Naive thymus-derived CD4-positive, alpha-beta T cell (primary cell): ENCODE measurements around the gene CSH2. TPM values are rescaled to one million over a fixed set of nuclear protein-coding genes. Genes with fewer than 3 reads are reported as not detected.
"Not testable (repeated sequence)": the region's sequence is repeated elsewhere in the genome, so short reads cannot be mapped to it uniquely, and the experiment has no call there.

Experiments
- ATAC-seq: fragments of 150-1000 bp; cut with Tn5 transposase; 2 replicates; pipeline ENCODE4 v1.10.0; 2021; ENCODE audit warnings: mild to moderate bottlenecking, moderate library complexity
- CTCF ChIA-PET: fragments of 350-600 bp; sonication (Branson Sonifier 250); formaldehyde crosslinking; loops from one replicate; lab custom pipeline; 2021; ENCODE audit warnings: antibody characterized with exemption; lab: Charles Lee
- POLR2A ChIA-PET: fragments of 350-600 bp; sonication (Branson Sonifier 250); formaldehyde crosslinking; loops from one replicate; lab custom pipeline; 2021; ENCODE audit warnings: antibody characterized with exemption, inconsistent platforms; lab: Charles Lee
- DNase-seq, 9 donors: peaks; one replicate each; pipeline versions ENCODE4 v3.0.0 to v3.0.0-alpha.2; 2020 to 2022; ENCODE audit warnings: mixed read lengths in 1 of 9
- H3K27ac ChIP-seq: one replicate; pipeline ENCODE4 v1.7.0; 2013; ENCODE audit warnings: mild to moderate bottlenecking, low read depth, low read length, moderate library complexity
- H3K27me3 ChIP-seq, 2 donors: one replicate each; pipeline ENCODE4 v1.7.0; 2013; ENCODE audit warnings: low read length in 2 of 2, mild to moderate bottlenecking in 2 of 2, moderate library complexity in 2 of 2; ENCODE audit not compliant: control insufficient read depth in 2 of 2, insufficient read depth in 2 of 2
- H3K36me3 ChIP-seq, 3 experiments: 1 replicate in 2 of 3; 2 replicates in 1 of 3; pipeline ENCODE4 v1.7.0; 2013; ENCODE audit warnings: low read length in 3 of 3, mild to moderate bottlenecking in 3 of 3, moderate library complexity in 1 of 3; ENCODE audit not compliant: insufficient read depth in 3 of 3, control insufficient read depth in 2 of 3
- H3K4me1 ChIP-seq, 2 donors: one replicate each; pipeline ENCODE4 v1.7.0; 2013; ENCODE audit warnings: low read length in 2 of 2, mild to moderate bottlenecking in 2 of 2, moderate library complexity in 1 of 2; ENCODE audit not compliant: control insufficient read depth in 2 of 2, insufficient read depth in 2 of 2
- H3K4me3 ChIP-seq: 2 replicates; pipeline ENCODE4 v1.7.0; 2013; ENCODE audit warnings: mild to moderate bottlenecking, low read length
- H3K9me3 ChIP-seq, 3 experiments: 1 replicate in 2 of 3; 2 replicates in 1 of 3; pipeline ENCODE4 v1.7.0; 2013; ENCODE audit warnings: low read length in 3 of 3; ENCODE audit not compliant: control insufficient read depth in 2 of 3
- H3K27ac Mint-ChIP-seq, 9 donors: one replicate each; pipeline ENCODE4 v1.8.0; 2020 to 2022; ENCODE audit warnings: mixed read lengths in 9 of 9, mild to moderate bottlenecking in 8 of 9, moderate library complexity in 5 of 9, inconsistent platforms in 2 of 9
- H3K27me3 Mint-ChIP-seq, 5 donors: one replicate each; pipeline ENCODE4 v1.8.0; 2021 to 2022; ENCODE audit warnings: mixed read lengths in 5 of 5, mild to moderate bottlenecking in 1 of 5
- H3K36me3 Mint-ChIP-seq, 5 donors: one replicate each; pipeline ENCODE4 v1.8.0; 2020 to 2022; ENCODE audit warnings: mixed read lengths in 5 of 5, mild to moderate bottlenecking in 3 of 5, inconsistent platforms in 1 of 5
- H3K4me1 Mint-ChIP-seq, 7 donors: one replicate each; pipeline ENCODE4 v1.8.0; 2020 to 2022; ENCODE audit warnings: mixed read lengths in 7 of 7, mild to moderate bottlenecking in 3 of 7, inconsistent platforms in 1 of 7
- H3K4me3 Mint-ChIP-seq, 10 donors: one replicate each; pipeline ENCODE4 v1.8.0; 2020 to 2022; ENCODE audit warnings: mild to moderate bottlenecking in 10 of 10, mixed read lengths in 10 of 10, moderate library complexity in 6 of 10, inconsistent platforms in 2 of 10
- H3K9me3 Mint-ChIP-seq, 11 donors: one replicate each; pipeline ENCODE4 v1.8.0; 2020 to 2022; ENCODE audit warnings: mixed read lengths in 11 of 11, mild to moderate bottlenecking in 4 of 11, inconsistent platforms in 1 of 11, moderate library complexity in 1 of 11
- intact Hi-C, 2 donors: fragments of 100-400 bp; cut with micrococcal nuclease; formaldehyde crosslinking; loops; one replicate each; pipeline ENCODE4 v1.15.1; 2023
- polyA plus RNA-seq, 2 donors: library from polyadenylated mRNA; unstranded; fragments of 300-500 nt; fragmentation: Illumina TruSeq; gene quantifications; one replicate each; pipeline ENCODE4 v1.2.3, GENCODE V29; 2021
- total RNA-seq, 6 experiments: library from RNA in 5 of 6; stranded (reverse) in 5 of 6; gene quantifications; 1 replicate in 5 of 6; 2 replicates in 1 of 6; pipeline ENCODE4 v1.2.3 and lab custom pipeline; 2021 to 2026

CSH2 gene
- 1 to 10 TPM in 2 of 5 experiments, not detected in 3; 4.2 to 5.3 TPM for total RNA-seq
- not detected for polyA plus RNA-seq
- not detected for total RNA-seq (lab: John Stamatoyannopoulos, UW)

- H3K4me3 Mint-ChIP-seq, intact Hi-C loops, H3K4me1 Mint-ChIP-seq, H3K36me3 Mint-ChIP-seq, H3K9me3 ChIP-seq, H3K9me3 Mint-ChIP-seq, H3K27ac ChIP-seq, H3K4me3 ChIP-seq, H3K36me3 ChIP-seq, DNase-seq, ATAC-seq, H3K4me1 ChIP-seq, CTCF ChIA-PET, H3K27ac Mint-ChIP-seq, POLR2A ChIA-PET, H3K27me3 ChIP-seq: not testable (repeated sequence)
- peaks cover 0 to 14% (median 0%) of the 10 kb centered on the region in 5 donors for H3K27me3 Mint-ChIP-seq
These were observed at the start of gene CSH2 for GRCh38 chr17:63873577-63873976. TSS of gene CSH2 (minus strand) at chr17:63873677. CDS start at chr17:63873614, 63 bp downstream.

- CTCF ChIA-PET: interaction anchor here (0.7 to 1.6 kb wide), 5 partner anchors 10 to 208 kb away, joined by 3 to 4 read pairs (median 3); partner anchors contain the start of genes CD79B and ICAM2
- H3K4me1 Mint-ChIP-seq, H3K9me3 ChIP-seq, H3K4me1 ChIP-seq, H3K27ac ChIP-seq, H3K36me3 ChIP-seq, H3K27me3 Mint-ChIP-seq, H3K4me3 Mint-ChIP-seq, H3K36me3 Mint-ChIP-seq, H3K4me3 ChIP-seq, H3K9me3 Mint-ChIP-seq, POLR2A ChIA-PET, H3K27me3 ChIP-seq, DNase-seq, intact Hi-C loops: not testable (repeated sequence)
- peak; percentile 14 for ATAC-seq
- H3K27ac Mint-ChIP-seq: peak overlapping the region in 1 of 9 donors; percentile 58
These were observed 48.9 kb upstream of the CSH2 start for GRCh38 chr17:63922402-63922801.

DNA sequence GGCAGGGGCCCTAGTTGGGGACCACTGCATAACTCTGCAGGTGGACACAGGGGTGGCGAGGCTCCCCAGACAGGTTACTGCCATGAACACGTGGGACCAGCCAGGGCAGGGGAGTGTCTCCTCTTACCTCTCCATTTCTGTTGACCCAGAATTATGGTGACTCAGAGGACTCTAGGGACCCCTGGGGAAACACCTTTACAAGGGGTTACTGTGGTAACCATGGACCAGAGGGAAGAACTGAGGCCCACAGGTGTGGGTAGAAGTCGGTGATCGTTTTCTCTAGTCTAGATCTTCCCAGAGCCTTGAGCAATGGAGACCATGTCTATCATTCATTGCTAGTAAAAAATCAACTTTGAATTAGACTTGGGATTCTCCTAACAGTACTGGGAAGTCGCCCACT is 47.3 kb upstream of the CSH2 start:
- H3K36me3 ChIP-seq, H3K36me3 Mint-ChIP-seq, ATAC-seq, intact Hi-C loops, H3K9me3 ChIP-seq, H3K27ac Mint-ChIP-seq, H3K4me3 Mint-ChIP-seq, H3K4me1 ChIP-seq, H3K27ac ChIP-seq, H3K27me3 ChIP-seq, H3K4me1 Mint-ChIP-seq, H3K4me3 ChIP-seq, H3K9me3 Mint-ChIP-seq, DNase-seq: not testable (repeated sequence)
- ChIA-PET POLR2A (interaction anchor here (0.6 to 2.4 kb wide), 4 partner anchors 72 to 220 kb away, joined by 3 to 16 read pairs (median 6); partner anchors contain the start of gene ICAM2), CTCF (interaction anchor here (0.7 to 4.3 kb wide), 9 partner anchors 11 to 214 kb away, joined by 3 to 85 read pairs (median 17); partner anchors contain the start of genes CD79B and ERN1)
- peaks cover 0 to 11% (median 0%) of the 10 kb centered on the region in 5 donors for H3K27me3 Mint-ChIP-seq

GRCh38 chr17:63920050-63920449 is 46.6 kb upstream of the CSH2 start:
- H3K36me3 ChIP-seq, H3K27ac ChIP-seq, H3K9me3 Mint-ChIP-seq, ATAC-seq, H3K4me1 Mint-ChIP-seq, H3K36me3 Mint-ChIP-seq, H3K9me3 ChIP-seq, intact Hi-C loops, H3K4me1 ChIP-seq, H3K27me3 ChIP-seq, H3K4me3 ChIP-seq, DNase-seq, H3K4me3 Mint-ChIP-seq: not testable (repeated sequence)
- H3K27me3 Mint-ChIP-seq: peaks cover 0 to 16% (median 0%) of the 10 kb centered on the region in 5 donors
- ChIA-PET CTCF (interaction anchor here (0.6 to 4.3 kb wide), 29 partner anchors 9 to 243 kb away, joined by 3 to 85 read pairs (median 7); partner anchors contain the start of genes CD79B, CSHL1, ERN1 and ICAM2), POLR2A (interaction anchor here (0.7 to 2.4 kb wide), 9 partner anchors 11 to 220 kb away, joined by 3 to 16 read pairs (median 5); partner anchors contain the start of gene ICAM2)
- H3K27ac Mint-ChIP-seq: peak overlapping the region in 4 of 9 donors; percentile 38 to 84 (median 52)

- H3K27me3 ChIP-seq: no peaks in the 10 kb centered on the region
- Mint-ChIP-seq H3K4me3 (no peak overlapping the region), H3K9me3 (no peaks in the 10 kb centered on the region), H3K27me3 (peaks cover 0 to 16% (median 0%) of the 10 kb centered on the region in 5 donors), H3K36me3 (no peaks in the 10 kb centered on the region), H3K4me1 (peaks cover 5 to 10% (median 9%) of the 10 kb centered on the region in 7 donors), H3K27ac (peak overlapping the region in 8 of 9 donors; percentile 3 to 86 (median 8))
- peaks cover 0 to 4% of the 10 kb centered on the region in 2 donors for H3K4me1 ChIP-seq
- intact Hi-C loops: loop anchor here (1.0 to 5.0 kb wide), 8 partner anchors 27 to 363 kb away; no protein-coding TSS in a partner anchor
- no peak overlapping the region for H3K27ac ChIP-seq
- ChIA-PET CTCF (interaction anchor here (0.6 to 4.3 kb wide), 35 partner anchors 8 to 243 kb away, joined by 3 to 85 read pairs (median 5); partner anchors contain the start of genes CD79B, CSHL1, ERN1 and ICAM2), POLR2A (interaction anchor here (0.7 to 2.4 kb wide), 9 partner anchors 11 to 226 kb away, joined by 3 to 16 read pairs (median 6); partner anchors contain the start of gene ICAM2)
- DNase-seq (peak; percentile 53 to 81 (median 68)), ATAC-seq (peak; percentile 97)
- no peaks in the 10 kb centered on the region for H3K36me3 ChIP-seq
- H3K9me3 ChIP-seq: no peaks in the 10 kb centered on the region
- no peak overlapping the region for H3K4me3 ChIP-seq
These were observed 45.8 kb upstream of the CSH2 start for GRCh38 chr17:63919311-63919723.

- not testable (repeated sequence) for H3K4me1 ChIP-seq, H3K9me3 ChIP-seq, H3K9me3 Mint-ChIP-seq, ATAC-seq, H3K4me3 Mint-ChIP-seq, H3K27me3 ChIP-seq, H3K4me1 Mint-ChIP-seq, H3K4me3 ChIP-seq, DNase-seq, H3K27ac ChIP-seq, H3K36me3 ChIP-seq, H3K36me3 Mint-ChIP-seq
- ChIA-PET CTCF (interaction anchor here (0.6 to 4.3 kb wide), 35 partner anchors 8 to 509 kb away, joined by 3 to 85 read pairs (median 5); partner anchors contain the start of genes CD79B, CSHL1, ERN1 and ICAM2), POLR2A (interaction anchor here (1.0 to 2.4 kb wide), 10 partner anchors 12 to 227 kb away, joined by 3 to 16 read pairs (median 5); partner anchors contain the start of gene ICAM2)
- H3K27me3 Mint-ChIP-seq: peaks cover 0 to 16% (median 0%) of the 10 kb centered on the region in 5 donors
- peak within 1 kb of the TSS in 8 of 9 donors; percentile 3 to 86 (median 33) for H3K27ac Mint-ChIP-seq
- intact Hi-C loops: loop anchor here (1.0 to 5.0 kb wide), 8 partner anchors 27 to 363 kb away; no protein-coding TSS in a partner anchor
These were observed 45.4 kb upstream of the CSH2 start, which contains the start of gene GH1 for GRCh38 chr17:63918789-63919305. TSS of gene GH1 (minus strand) at chr17:63918839. CDS start at chr17:63918776, 63 bp downstream.
